Measurements from ENCODE around the gene EAF2.

DNA sequence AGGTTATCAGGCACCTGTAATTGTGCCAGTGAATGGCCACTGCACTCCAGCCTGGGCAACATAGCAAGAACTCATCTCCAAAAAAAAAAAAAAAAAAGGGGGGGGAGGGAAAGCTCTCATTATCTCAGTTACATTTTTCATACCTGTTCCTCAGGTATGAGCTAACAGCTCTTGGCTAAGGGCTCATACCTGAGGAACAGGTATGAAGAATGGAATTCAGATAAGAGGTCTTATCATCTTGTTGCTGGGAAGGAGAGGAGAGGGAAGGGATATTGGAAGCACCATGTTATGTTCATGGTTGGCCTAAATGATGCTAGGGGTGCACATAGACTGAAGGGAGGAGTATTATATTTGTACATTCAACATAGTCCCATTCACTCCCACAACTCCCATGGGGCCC lies 61.8 kb downstream of the EAF2 start:
- TF ChIP-seq POLR2A (IDR thresholded peaks at IDR 0.05), result no peak
- TF ChIP-seq, protein P1, sequence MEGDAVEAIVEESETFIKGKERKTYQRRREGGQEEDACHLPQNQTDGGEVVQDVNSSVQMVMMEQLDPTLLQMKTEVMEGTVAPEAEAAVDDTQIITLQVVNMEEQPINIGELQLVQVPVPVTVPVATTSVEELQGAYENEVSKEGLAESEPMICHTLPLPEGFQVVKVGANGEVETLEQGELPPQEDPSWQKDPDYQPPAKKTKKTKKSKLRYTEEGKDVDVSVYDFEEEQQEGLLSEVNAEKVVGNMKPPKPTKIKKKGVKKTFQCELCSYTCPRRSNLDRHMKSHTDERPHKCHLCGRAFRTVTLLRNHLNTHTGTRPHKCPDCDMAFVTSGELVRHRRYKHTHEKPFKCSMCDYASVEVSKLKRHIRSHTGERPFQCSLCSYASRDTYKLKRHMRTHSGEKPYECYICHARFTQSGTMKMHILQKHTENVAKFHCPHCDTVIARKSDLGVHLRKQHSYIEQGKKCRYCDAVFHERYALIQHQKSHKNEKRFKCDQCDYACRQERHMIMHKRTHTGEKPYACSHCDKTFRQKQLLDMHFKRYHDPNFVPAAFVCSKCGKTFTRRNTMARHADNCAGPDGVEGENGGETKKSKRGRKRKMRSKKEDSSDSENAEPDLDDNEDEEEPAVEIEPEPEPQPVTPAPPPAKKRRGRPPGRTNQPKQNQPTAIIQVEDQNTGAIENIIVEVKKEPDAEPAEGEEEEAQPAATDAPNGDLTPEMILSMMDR (IDR thresholded peaks at IDR 0.05), result no peak
